PC-9 (cell line): ENCODE data around the gene PIAS3.

Source experiments
- CTCF ChIP-seq: fragments of 200-600 bp; sonication (generic); conservative IDR thresholded peaks from 2 replicates; pipeline ENCODE4 v1.6.1; 2017; ENCODE audit warnings: mixed run types, antibody characterized with exemption, mild to moderate bottlenecking, moderate library complexity
- EZH2 ChIP-seq: fragments of 200-600 bp; sonication (generic); IDR thresholded peaks from 2 replicates; pipeline ENCODE4 v1.8.0; 2017; ENCODE audit warnings: antibody characterized with exemption, low read depth

GRCh38 chr1:145897969-145898368 is 39.1 kb upstream of the PIAS3 start:
- TF ChIP-seq CTCF (no peak), EZH2 (no peak)
